HG02642 (cell line): Measurements from ENCODE around the gene LRRC4.

Source experiments
- ATAC-seq: cut with Tn5 transposase; IDR thresholded peaks from one replicate; pipeline ENCODE4 v1.9.1; 2021; ENCODE audit warnings: mild to moderate bottlenecking; ENCODE audit not compliant: unreplicated experiment, poor library complexity

LRRC4 gene

GRCh38 chr7:128008744-128009143 is 22.5 kb downstream of the LRRC4 start:
- no peak for ATAC-seq

- no peak for ATAC-seq
Observed at GRCh38 chr7:128008141-128008540, 23.1 kb downstream of the LRRC4 start.

- no peak for ATAC-seq
Observed at GRCh38 chr7:128007303-128007680, 23.9 kb downstream of the LRRC4 start.

DNA sequence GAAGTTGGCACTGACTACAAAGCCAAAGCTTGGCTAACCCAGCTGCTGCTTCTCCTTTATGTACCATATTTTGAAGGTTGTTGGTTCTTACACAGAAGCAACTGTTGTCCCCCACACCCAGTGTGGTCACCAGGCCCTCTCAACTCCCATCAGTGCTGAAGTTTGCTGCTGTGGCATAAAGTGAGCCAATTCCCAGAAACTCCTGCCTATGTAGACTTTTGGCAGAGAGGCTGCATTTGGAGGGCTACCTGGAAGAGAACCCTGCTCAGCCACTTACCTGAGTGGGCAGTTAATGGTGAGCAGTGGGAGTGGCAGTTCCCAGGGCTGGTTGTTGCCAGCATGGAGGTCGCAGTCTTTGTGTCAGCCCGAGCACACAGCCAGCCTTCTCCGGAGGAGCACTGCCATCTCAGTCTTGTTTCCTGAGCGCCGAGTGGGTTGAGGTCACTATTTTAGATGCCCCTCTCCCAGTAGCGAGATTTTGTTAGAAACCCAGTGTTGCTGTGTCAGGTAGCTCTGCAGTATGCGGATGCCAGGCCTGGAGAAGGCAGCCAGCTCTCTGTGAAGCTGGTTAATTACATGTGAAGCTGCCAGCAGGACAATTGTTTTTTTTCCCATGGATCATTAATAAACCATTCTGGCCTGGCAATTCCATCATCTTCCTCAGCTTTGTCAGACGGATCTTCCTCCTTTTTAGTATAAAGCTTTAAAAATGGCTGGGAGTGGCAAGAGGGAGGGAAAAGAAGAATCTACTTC is 24.5 kb downstream of the LRRC4 start:
- no peak for ATAC-seq

DNA sequence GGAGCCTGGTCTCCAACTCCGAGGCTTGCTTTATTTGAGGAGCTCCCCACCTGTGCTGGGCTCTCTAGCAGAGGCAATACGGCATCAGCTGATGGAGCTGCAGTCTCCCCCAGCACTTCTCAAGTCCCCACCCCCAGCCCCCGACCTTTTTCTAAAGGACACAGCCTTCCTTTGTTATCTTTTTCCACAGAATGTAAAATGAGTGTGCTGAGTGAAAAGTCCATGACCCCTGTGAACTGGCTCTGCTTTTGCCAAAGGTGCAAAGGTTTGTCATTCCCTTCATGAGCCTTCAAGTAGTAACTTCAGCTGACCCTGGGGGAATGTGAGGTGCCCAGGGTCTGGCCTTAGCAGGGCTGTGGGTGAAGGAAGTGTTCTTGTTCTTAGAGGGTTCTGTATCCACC is 25.5 kb downstream of the LRRC4 start:
- no peak for ATAC-seq

DNA sequence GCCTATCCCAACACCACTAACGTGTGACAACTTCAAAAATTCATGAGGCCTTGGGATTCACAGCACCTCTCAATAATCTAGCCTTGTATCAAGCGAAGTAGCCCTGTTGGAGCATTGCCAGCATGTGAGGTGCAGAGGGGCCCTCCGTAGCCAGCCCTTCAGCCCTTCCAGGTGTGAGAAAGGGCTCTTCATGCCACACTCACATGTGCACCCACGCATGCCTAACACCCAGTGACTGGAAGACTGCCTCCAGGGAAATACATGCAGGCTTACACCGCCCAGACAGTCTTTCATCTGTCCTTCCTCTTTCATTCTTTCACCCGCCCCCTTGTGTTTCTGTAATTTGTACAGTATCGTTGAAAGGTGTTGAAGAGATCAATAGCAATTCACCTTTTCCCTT is 26.1 kb downstream of the LRRC4 start:
- ATAC-seq, result no peak

- no peak for ATAC-seq
Observed at GRCh38 chr7:128004623-128005022, 26.6 kb downstream of the LRRC4 start.

DNA sequence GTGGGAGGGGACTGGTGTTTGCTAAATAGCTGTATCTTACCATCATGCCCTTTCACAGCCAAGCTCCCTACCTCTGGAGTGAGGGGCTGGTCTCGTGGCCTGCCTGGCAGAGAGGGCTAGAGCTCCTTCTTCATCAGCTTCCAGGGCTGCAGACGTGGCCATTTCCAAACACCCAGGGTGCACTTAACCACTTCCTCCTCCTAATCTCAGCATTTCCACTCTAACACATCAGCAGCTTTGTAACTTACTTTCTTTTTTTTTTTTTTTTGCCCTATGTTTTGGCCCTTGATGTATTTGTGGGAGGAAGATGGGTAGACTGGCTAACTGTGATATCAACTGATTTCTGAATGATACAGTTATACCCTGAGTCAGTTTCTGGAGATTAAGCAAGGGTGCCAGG is 27.4 kb downstream of the LRRC4 start:
- no peak for ATAC-seq

- peak; percentile 52 for ATAC-seq
Observed at GRCh38 chr7:128003167-128003566, 28.1 kb downstream of the LRRC4 start.

DNA sequence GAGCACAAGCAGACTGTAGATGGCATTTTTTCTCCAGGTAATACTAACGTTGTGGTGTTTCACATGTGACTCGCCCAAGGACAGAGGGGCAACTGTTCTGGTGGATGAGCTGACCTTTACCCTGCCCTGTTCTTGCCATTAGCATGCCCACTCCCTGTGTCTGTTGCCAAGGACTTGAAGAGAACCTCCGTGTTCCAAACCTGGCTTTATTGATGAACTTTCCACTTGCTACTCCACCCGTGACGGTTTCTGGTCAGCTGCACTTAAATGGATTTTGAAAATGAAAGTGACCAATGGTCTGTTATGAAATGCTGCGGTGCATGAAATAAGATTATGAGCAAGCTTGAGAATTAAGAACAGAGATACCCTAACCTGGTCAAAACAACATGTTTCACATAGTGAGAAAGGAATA is 30.4 kb downstream of the LRRC4 start:
- ATAC-seq, result no peak

GRCh38 chr7:128000048-128000447 is 31.2 kb downstream of the LRRC4 start:
- no peak for ATAC-seq

GRCh38 chr7:127998671-127999070 is 32.6 kb downstream of the LRRC4 start:
- no peak for ATAC-seq

DNA sequence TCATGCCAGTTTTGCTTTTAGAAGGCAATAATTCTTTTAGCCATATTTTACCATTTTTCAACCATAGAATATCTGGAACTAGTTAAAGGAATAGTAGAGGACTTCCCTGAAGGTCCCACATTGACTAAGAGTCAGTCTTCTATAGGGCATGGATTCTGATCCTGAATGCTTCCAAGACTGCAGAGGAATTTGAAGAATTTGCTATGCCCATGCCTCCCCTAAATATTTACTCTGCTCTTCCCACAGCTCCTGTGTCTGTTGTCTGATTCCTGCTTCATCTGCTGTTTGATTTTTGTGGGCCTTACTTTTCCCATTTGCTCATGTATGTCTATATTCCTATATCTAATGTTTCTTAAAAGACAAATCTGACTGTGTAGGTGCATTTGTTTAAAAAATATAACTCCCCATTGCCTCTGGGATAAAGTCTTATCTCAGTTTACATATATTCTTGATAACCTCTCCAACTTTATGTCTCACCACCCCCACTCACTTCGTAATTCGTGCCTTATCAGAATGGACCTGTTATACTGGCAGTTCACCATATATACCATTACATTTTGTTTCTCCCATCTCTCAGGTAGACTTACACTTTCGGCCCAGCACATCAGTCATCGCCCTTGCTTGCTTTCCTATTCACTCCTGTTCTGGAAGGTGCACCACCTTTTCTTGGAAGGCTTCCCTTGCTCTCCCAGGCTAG is 33.9 kb downstream of the LRRC4 start:
- no peak for ATAC-seq

DNA sequence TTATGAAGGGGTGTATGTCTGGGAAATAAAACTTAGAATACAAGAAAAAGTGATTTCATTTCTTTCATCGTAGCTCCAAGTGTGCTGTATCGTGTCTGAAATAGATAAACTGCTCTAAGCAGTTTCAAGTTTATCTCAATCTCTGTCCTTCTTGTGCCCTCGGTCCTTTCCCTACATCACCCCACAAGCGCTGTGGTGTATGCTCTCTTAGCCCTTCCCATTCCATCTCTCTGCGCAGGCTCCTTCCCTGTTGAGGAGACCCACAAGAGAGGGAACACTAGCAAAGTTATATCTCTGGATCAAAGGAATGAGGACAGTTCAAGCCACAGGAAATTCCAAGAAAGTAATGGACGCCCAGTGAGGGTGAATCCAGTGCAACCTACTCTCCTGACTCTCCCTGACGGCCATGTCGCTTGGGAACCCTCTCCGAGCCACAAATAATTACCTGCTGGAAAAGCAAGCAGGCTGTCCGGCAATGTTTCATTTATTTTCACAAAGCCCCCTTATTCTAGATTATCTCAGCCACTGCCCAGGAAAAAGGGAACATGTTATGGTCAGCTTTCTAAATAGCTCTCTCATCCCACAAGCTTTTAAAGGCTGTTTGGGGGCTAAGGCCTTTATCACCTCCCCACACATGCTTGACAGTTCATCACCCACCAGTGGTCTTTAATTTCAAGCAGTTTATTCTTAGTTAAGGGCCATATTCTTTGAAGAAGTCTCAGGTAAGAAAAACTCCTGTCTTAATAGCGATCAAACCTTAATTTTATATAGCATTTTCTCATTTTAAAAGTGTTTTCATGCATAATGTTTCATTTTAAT is 34.8 kb downstream of the LRRC4 start:
- no peak for ATAC-seq

- no peak for ATAC-seq
Observed at GRCh38 chr7:127995881-127996215, 35.4 kb downstream of the LRRC4 start.

DNA sequence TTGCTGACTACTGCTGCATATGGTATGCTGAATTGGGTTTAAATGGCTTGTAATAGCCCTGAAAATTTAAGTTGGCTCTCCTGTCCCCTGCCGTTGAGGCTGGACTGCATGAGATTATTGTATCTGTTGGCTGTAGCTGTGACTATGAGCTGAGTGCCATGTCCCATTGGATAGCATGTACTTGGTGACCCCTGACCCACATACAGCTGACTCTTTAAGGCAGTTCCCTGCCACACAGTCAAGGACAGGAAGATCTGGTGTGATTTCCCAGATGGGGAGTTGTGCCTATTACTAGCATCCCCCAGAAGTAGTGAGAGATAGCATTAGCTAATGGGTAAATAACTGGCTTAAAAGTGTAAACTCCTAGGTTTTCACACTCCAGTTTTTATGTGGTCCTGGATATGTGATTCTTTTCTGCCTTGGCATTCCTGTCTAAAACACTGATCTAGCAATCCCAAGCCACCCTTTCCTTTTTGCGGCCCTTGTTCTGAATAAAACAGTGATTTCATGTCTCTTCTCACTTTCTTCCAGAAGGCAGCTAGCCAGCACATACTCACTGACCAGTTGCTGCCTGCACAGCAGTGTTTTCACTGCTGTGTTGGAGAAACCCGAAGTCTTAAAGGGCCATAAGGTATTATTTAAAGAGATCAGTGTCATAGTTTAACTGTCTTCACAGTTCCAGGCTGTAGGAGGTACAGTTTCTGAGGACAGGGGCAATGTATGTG is 35.9 kb downstream of the LRRC4 start:
- no peak for ATAC-seq

- no peak for ATAC-seq
Observed at GRCh38 chr7:127993987-127994386, 37.2 kb downstream of the LRRC4 start.

GRCh38 chr7:127993317-127993716 is 37.9 kb downstream of the LRRC4 start:
- ATAC-seq, result no peak

- ATAC-seq, result no peak
Observed at GRCh38 chr7:127988751-127989150, 42.5 kb downstream of the LRRC4 start.

DNA sequence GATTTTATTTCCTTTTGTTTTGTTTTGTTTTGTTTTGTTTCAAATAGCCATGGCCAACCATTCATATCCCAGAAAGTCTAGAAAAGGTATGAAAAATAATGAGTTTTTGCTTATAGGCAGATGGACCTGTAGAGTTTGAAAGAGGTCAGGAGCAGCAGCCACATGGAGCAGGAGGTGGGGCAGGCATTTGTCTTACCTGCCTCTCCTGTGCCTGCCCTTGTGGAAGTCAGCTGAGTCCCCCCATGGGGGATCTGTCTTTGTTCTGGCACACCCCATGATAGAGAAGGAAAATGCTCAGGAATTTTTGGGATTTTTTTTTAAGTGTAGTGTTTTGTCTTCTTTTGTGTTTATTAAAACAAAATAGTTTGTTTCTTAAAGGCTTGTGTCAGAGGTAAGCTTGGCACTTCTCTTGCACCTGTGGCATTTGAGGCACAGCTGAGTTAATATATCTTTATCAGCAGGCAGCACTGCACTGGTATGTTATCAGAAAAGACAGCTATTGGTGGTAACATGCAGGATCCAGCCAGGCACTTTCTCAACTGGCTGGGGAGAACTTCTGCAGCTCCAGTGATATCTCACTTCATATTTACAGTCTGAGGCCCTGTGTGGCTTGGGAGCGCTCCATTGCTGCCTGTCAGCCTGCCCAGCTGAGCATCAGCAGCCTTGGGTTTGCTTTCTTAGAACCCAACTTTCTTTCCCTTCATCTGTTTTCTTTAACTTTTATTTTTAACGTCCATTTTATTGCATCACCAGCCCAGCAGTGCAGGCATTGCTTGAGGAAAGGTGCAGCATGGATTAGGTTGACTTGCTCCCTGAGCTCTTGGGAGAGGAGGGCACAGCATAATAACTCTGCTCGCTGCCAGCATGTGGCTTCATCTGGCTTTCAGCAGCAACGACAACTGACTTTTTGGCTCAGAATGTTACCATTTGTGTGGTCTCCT is 44.4 kb downstream of the LRRC4 start:
- no peak for ATAC-seq
